ENCODE data around the gene MTPN.

Gene MTPN

GRCh38 chr7:135889823-135890222, 87.3 kb downstream of the MTPN start:
- no peak for DNase-seq

GRCh38 chr7:135888740-135889139, 88.4 kb downstream of the MTPN start:
- DNase-seq = no peak

- DNase-seq = no peak
Measured at GRCh38 chr7:135886345-135887132, 90.6 kb downstream of the MTPN start.

- DNase-seq = no peak
Measured at GRCh38 chr7:135884495-135885232, 92.5 kb downstream of the MTPN start.

DNA sequence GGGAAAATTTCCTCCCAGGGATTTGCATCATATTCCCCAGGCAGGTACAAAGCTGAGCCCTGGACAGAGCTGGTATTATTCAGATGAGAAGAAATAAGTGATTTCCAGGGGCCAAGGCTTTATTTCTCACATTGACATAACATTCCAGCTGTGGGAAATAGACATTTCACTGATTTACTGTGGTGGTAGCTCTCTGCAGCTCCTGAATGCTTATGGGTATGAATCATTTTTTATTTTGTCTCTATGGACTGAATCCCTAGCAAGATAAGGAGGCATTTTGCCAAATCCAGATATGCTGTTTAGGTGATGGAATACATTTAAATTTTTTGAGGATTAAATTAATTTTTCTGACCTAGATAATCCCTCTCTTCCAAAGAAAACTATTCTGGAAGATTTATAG, 97.9 kb downstream of the MTPN start:
- no peak for DNase-seq

GRCh38 chr7:135878284-135878683, 98.9 kb downstream of the MTPN start:
- DNase-seq = no peak

DNA sequence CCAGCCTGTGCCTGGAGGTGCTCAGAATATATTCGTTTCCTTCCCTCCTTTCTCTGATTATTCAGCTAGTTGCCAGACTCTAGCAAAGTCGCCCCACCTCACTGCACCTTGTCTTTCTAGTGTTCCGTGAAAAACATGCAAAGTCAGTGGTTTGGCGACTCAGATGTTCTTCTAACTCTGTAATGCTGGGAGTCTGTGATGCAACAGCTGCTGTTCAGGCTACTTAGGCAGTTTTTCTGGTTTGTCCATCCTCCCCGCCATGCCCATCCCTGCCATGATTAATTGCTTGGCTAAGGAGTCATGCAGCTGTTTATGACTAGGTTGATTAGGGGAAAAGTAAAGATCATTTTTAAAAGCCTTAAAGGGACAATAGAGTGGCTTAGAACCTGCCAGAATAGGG, 99.4 kb downstream of the MTPN start:
- DNase-seq = no peak
